Mucosa of rectum (tissue), 2 donors: Measurements from ENCODE around the gene IGSF23.

Source experiments
- H3K27ac ChIP-seq, 2 donors: one replicate each; pipeline ENCODE4 v1.7.0; 2013; ENCODE audit warnings: inconsistent platforms in 2 of 2, low read depth in 2 of 2, low read length in 2 of 2
- H3K27me3 ChIP-seq, 2 donors: one replicate each; pipeline ENCODE4 v1.7.0; 2013; ENCODE audit warnings: low read length in 2 of 2; ENCODE audit not compliant: control insufficient read depth in 2 of 2, insufficient read depth in 2 of 2
- H3K36me3 ChIP-seq, 2 donors: one replicate each; pipeline ENCODE4 v1.7.0; 2013; ENCODE audit warnings: low read length in 2 of 2; ENCODE audit not compliant: control insufficient read depth in 2 of 2, insufficient read depth in 2 of 2
- H3K4me1 ChIP-seq, 2 donors: one replicate each; pipeline ENCODE4 v1.7.0; 2013; ENCODE audit warnings: low read length in 2 of 2, mild to moderate bottlenecking in 1 of 2; ENCODE audit not compliant: control insufficient read depth in 2 of 2, insufficient read depth in 2 of 2
- H3K4me3 ChIP-seq, 2 donors: one replicate each; pipeline ENCODE4 v1.7.0; 2013; ENCODE audit warnings: low read length in 2 of 2
- H3K9ac ChIP-seq, 2 donors: one replicate each; pipeline ENCODE4 v1.7.0; 2013; ENCODE audit warnings: low read length in 2 of 2, low read depth in 1 of 2, mild to moderate bottlenecking in 1 of 2
- H3K9me3 ChIP-seq, 2 donors: one replicate each; pipeline ENCODE4 v1.7.0; 2013; ENCODE audit warnings: low read length in 2 of 2; ENCODE audit not compliant: control insufficient read depth in 2 of 2
- donor health status: healthy.
- donor health status: Normal muscosa, but diverticular disease.

Gene IGSF23

GRCh38 chr19:44647144-44647543, 33.8 kb downstream of the IGSF23 start:
- no peak overlapping the region for H3K27ac ChIP-seq
- H3K36me3 ChIP-seq = peaks cover 27% of the 10 kb centered on the region in 2 donors
- H3K27me3 ChIP-seq = no peaks in the 10 kb centered on the region
- no peak overlapping the region for H3K9ac ChIP-seq
- no peak overlapping the region for H3K4me3 ChIP-seq
- H3K4me1 ChIP-seq = peaks cover 0 to 7% of the 10 kb centered on the region in 2 donors
- no peaks in the 10 kb centered on the region for H3K9me3 ChIP-seq

DNA sequence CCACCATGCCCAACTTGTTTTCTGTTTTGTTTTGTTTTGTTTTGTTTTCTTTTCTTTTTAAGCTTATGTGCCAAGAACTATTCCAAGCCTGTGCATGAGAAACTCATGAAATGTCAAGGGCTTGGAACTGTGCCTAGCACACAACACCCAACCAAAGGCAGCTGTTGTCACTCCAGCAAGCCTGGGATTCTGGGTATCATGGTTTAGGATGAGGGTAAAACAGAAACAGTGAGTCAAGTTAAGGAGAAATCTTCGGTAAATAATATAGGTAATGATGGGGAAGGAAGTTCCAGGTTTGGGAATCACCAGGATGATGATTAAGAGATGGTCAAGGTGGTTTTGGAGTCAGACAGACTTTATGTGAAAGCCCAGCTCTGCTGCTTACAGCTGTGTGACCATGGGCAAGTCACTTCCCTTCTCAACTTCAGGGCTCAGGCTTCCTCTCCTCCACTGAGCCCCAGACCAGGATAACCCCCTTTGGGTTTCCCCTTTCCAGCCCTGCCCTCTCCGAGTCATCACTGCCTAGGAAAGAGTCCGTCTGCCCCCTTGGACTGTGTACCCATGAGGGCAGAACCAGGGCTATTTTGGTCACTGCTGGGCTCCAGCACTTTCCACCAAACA, 35.4 kb downstream of the IGSF23 start:
- H3K36me3 ChIP-seq = peaks cover 36% of the 10 kb centered on the region in 2 donors
- H3K27me3 ChIP-seq = no peaks in the 10 kb centered on the region
- H3K9me3 ChIP-seq = no peaks in the 10 kb centered on the region
- peaks cover 0 to 4% of the 10 kb centered on the region in 2 donors for H3K4me1 ChIP-seq
- H3K4me3 ChIP-seq = no peak overlapping the region
- H3K27ac ChIP-seq = peak overlapping the region in 1 of 2 donors; percentile 16
- no peak overlapping the region for H3K9ac ChIP-seq

GRCh38 chr19:44649578-44650145, 36.3 kb downstream of the IGSF23 start:
- Histone ChIP-seq H3K36me3 (peaks cover 36% of the 10 kb centered on the region in 2 donors), H3K9ac (no peak overlapping the region), H3K4me1 (peaks cover 0 to 4% of the 10 kb centered on the region in 2 donors), H3K9me3 (no peaks in the 10 kb centered on the region), H3K27me3 (no peaks in the 10 kb centered on the region), H3K27ac (no peak overlapping the region), H3K4me3 (no peak overlapping the region)

- Histone ChIP-seq H3K27me3 (no peaks in the 10 kb centered on the region), H3K4me3 (no peak overlapping the region), H3K36me3 (peaks cover 49 to 54% of the 10 kb centered on the region in 2 donors), H3K4me1 (peaks cover 3 to 4% of the 10 kb centered on the region in 2 donors), H3K9me3 (no peaks in the 10 kb centered on the region), H3K27ac (no peak overlapping the region), H3K9ac (no peak overlapping the region)
Observed at GRCh38 chr19:44653343-44653742, 40.0 kb downstream of the IGSF23 start.

DNA sequence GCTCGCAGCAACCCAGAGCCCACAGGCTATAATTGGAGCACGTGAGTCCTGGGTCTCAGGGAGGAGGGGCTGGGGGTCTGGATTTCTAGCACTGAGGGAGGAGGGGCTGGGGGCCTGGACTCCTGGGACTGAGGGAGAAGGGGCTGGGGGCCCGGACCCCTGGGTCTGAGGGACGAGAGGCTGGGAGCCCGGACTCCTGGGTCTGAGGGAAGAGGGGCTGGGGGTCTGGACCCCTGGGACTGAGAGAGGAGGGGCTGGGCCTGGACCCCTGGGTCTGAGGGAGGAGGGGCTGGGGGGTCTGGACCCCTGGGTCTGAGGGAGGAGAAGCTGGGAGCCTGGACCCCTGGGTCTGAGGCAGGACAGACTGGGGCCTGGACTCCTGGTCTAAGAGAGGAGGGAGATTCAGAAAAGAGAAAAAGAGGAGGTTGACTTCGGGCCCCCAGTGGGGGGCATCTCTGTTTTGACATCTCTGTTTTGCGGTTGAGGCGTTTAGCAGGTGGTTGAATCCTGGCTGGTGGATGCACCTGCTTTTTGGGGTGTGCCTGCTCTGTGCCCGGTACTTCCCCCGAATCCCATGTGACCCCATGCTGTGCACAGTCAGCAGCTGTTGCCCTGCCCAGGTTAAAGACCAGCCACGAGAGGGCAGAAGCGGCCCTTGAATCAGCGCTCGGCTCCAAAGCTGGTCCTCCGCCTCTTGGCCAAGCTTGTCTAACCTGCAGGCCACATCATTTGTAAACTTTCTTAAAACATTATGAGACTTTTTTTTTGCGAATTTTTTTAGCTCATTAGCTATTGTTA, 40.8 kb downstream of the IGSF23 start:
- no peaks in the 10 kb centered on the region for H3K9me3 ChIP-seq
- no peak overlapping the region for H3K4me3 ChIP-seq
- H3K4me1 ChIP-seq = peaks cover 0 to 3% of the 10 kb centered on the region in 2 donors
- H3K27ac ChIP-seq = no peak overlapping the region
- H3K9ac ChIP-seq = no peak overlapping the region
- H3K36me3 ChIP-seq = peaks cover 44 to 56% of the 10 kb centered on the region in 2 donors
- no peaks in the 10 kb centered on the region for H3K27me3 ChIP-seq

GRCh38 chr19:44657211-44657921, 44.0 kb downstream of the IGSF23 start:
- peaks cover 46 to 58% of the 10 kb centered on the region in 2 donors for H3K36me3 ChIP-seq
- no peaks in the 10 kb centered on the region for H3K27me3 ChIP-seq
- H3K4me1 ChIP-seq = peaks cover 0 to 3% of the 10 kb centered on the region in 2 donors
- no peaks in the 10 kb centered on the region for H3K9me3 ChIP-seq
- H3K4me3 ChIP-seq = no peak overlapping the region
- H3K9ac ChIP-seq = no peak overlapping the region
- no peak overlapping the region for H3K27ac ChIP-seq

DNA sequence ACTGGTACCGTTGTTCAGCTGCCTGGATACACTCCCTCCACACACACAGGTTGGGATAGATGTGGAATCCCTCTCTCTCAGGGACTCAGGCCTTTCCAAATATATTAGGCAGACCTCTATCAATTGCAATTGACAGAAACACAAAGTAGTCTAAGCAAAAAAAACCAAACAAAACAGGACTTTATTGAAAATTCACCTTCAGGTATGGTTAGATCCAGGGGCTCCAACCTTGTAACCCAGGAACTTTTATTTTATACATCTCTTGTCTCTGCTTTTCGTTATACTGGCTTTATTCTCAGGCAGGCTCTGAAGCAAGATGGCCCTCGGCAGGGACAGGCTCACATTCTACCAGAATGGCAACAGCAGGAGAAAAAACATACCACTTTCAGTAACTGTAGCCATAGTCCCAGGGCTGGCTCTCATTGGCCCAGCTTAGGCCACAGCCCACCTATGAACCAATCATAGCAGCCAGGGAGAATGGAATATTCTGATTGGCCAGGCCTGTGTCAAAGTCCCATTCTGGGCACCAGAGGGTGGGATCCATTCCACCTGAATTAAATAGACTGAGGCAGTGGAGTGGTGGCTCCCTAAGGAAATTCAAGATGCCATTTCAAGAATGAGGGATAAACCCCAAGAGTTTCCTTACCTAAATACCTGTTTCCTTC, 44.8 kb downstream of the IGSF23 start:
- H3K9ac ChIP-seq = no peak overlapping the region
- H3K36me3 ChIP-seq = peaks cover 51 to 60% of the 10 kb centered on the region in 2 donors
- H3K27ac ChIP-seq = no peak overlapping the region
- no peak overlapping the region for H3K4me3 ChIP-seq
- no peaks in the 10 kb centered on the region for H3K9me3 ChIP-seq
- H3K27me3 ChIP-seq = no peaks in the 10 kb centered on the region
- peaks cover 0 to 3% of the 10 kb centered on the region in 2 donors for H3K4me1 ChIP-seq

- H3K27ac ChIP-seq = no peak overlapping the region
Observed at GRCh38 chr19:44660081-44660480, 46.7 kb downstream of the IGSF23 start.

GRCh38 chr19:44661205-44661604, 47.8 kb downstream of the IGSF23 start:
- H3K27me3 ChIP-seq = no peaks in the 10 kb centered on the region
- H3K27ac ChIP-seq = no peak overlapping the region
- peaks cover 0 to 3% of the 10 kb centered on the region in 2 donors for H3K4me1 ChIP-seq
- H3K4me3 ChIP-seq = no peak overlapping the region
- H3K9me3 ChIP-seq = no peaks in the 10 kb centered on the region
- H3K36me3 ChIP-seq = peaks cover 38 to 42% of the 10 kb centered on the region in 2 donors
- H3K9ac ChIP-seq = no peak overlapping the region

More at GRCh38 chr19:44660081-44660480, 46.7 kb downstream of the IGSF23 start:
- H3K27me3 ChIP-seq = no peaks in the 10 kb centered on the region
- peaks cover 0 to 3% of the 10 kb centered on the region in 2 donors for H3K4me1 ChIP-seq
- no peaks in the 10 kb centered on the region for H3K9me3 ChIP-seq
- H3K36me3 ChIP-seq = peaks cover 48 to 53% of the 10 kb centered on the region in 2 donors
- H3K4me3 ChIP-seq = no peak overlapping the region
- no peak overlapping the region for H3K9ac ChIP-seq
